Keratinocyte (primary cell): ENCODE measurements around the gene MAN1C1. TPM values are rescaled to one million over a fixed set of nuclear protein-coding genes. Genes with fewer than 3 reads are reported as not detected.

Experiments used
- DNase-seq: peaks from one replicate; pipeline ENCODE4 v3.0.0-alpha.2; 2011; ENCODE audit warnings: low read depth, missing footprints, low spot score
- FAIRE-seq: peaks from 2 replicates; lab custom pipeline; 2011; peaks lifted over from hg19 to GRCh38; lab: Jason Lieb, UNC
- H2AFZ ChIP-seq: 2 replicates; pipeline ENCODE4 v1.6.0; 2012; ENCODE audit warnings: low read length, control low read depth, inconsistent platforms; ENCODE audit not compliant: control insufficient read depth
- H3K27ac ChIP-seq: 2 replicates; pipeline ENCODE4 v1.5.1; 2011; ENCODE audit warnings: low read length; ENCODE audit not compliant: control insufficient read depth, insufficient read depth
- H3K27me3 ChIP-seq: 3 replicates; pipeline ENCODE4 v1.6.0; 2011; ENCODE audit warnings: low read length; ENCODE audit not compliant: control insufficient read depth, insufficient read depth; ENCODE audit errors: extremely low read depth
- H3K36me3 ChIP-seq, 2 experiments: 2 replicates in 1 of 2; 3 replicates in 1 of 2; pipeline ENCODE4 v1.5.1; 2011; ENCODE audit warnings: low read length in 2 of 2, mild to moderate bottlenecking in 1 of 2; ENCODE audit not compliant: control insufficient read depth in 2 of 2, insufficient read depth in 2 of 2; ENCODE audit errors: extremely low read depth in 1 of 2
- H3K4me1 ChIP-seq: 3 replicates; pipeline ENCODE4 v1.5.1; 2011; ENCODE audit warnings: low read length; ENCODE audit not compliant: control insufficient read depth, insufficient read depth; ENCODE audit errors: extremely low read depth
- H3K4me2 ChIP-seq: 3 replicates; pipeline ENCODE4 v1.6.0; 2011; ENCODE audit warnings: low read depth, low read length; ENCODE audit not compliant: control insufficient read depth, insufficient read depth; ENCODE audit errors: extremely low read depth
- H3K4me3 ChIP-seq, 3 experiments: fragments of 200-600 bp in 1 of 3; sonication (generic) in 1 of 3; 2 replicates in 2 of 3; 3 replicates in 1 of 3; pipeline ENCODE4 v1.5.1; 2011 to 2016; ENCODE audit warnings: low read length in 3 of 3, mild to moderate bottlenecking in 3 of 3, control low read depth in 2 of 3, inconsistent platforms in 1 of 3, low read depth in 1 of 3, mixed read lengths in 1 of 3, mixed run types in 1 of 3, moderate library complexity in 1 of 3; ENCODE audit not compliant: control insufficient read depth in 2 of 3, insufficient read depth in 2 of 3; ENCODE audit errors: extremely low read depth in 1 of 3
- H3K79me2 ChIP-seq: 2 replicates; pipeline ENCODE4 v1.6.0; 2012; ENCODE audit warnings: low read length; ENCODE audit not compliant: control insufficient read depth, insufficient read depth
- H3K9ac ChIP-seq: 3 replicates; pipeline ENCODE4 v1.6.0; 2011; ENCODE audit warnings: low read length; ENCODE audit not compliant: control insufficient read depth, insufficient read depth; ENCODE audit errors: extremely low read depth
- H3K9me1 ChIP-seq: 3 replicates; pipeline ENCODE4 v1.6.0; 2011; ENCODE audit warnings: low read length; ENCODE audit not compliant: control insufficient read depth, insufficient read depth; ENCODE audit errors: extremely low read depth
- H3K9me3 ChIP-seq: 2 replicates; pipeline ENCODE4 v1.5.1; 2012; ENCODE audit warnings: low read depth, low read length; ENCODE audit not compliant: control insufficient read depth
- H4K20me1 ChIP-seq: 3 replicates; pipeline ENCODE4 v1.6.0; 2011; ENCODE audit warnings: low read length; ENCODE audit not compliant: control insufficient read depth, insufficient read depth; ENCODE audit errors: extremely low read depth
- EZH2 ChIP-seq: IDR thresholded peaks from one replicate; pipeline ENCODE4 v1.6.1; 2012; ENCODE audit warnings: inconsistent platforms, mild to moderate bottlenecking, low read length, moderate library complexity
- dilution Hi-C: fragments of 300-500 bp; cut with MboI; formaldehyde crosslinking; loops from one replicate; pipeline ENCODE4 v1.7.0; 2020; ENCODE audit warnings: low sequenced_read_pairs; ENCODE audit not compliant: extremely low pct_ligation_motif_present
- polyA plus RNA-seq, 5 experiments: library from polyadenylated mRNA; depleted of rRNA in 3 of 5; stranded (reverse) in 3 of 5; stranded (forward) in 1 of 5; unstranded in 1 of 5; fragments of >200 nt; gene quantifications; 1 replicate in 1 of 5; 2 replicates in 3 of 5; 3 replicates in 1 of 5; pipeline versions ENCODE4 v1.2.1 to v1.2.3, GENCODE V29; 2011 to 2012; ENCODE audit warnings: missing spikeins in 2 of 5, low read depth in 1 of 5, low replicate concordance in 1 of 5
- TF ChIP-seq, protein P1 (sequence below), 3 experiments: IDR thresholded peaks in 1 of 3; conservative IDR thresholded peaks in 1 of 3; optimal IDR thresholded peaks in 1 of 3; 2 replicates in 2 of 3; 3 replicates in 1 of 3; pipeline versions ENCODE3 to v1.5.1; 2011; ENCODE audit warnings: low read length in 3 of 3, mild to moderate bottlenecking in 3 of 3, moderate library complexity in 2 of 3, control low read depth in 1 of 3, inconsistent platforms in 1 of 3; ENCODE audit not compliant: insufficient read depth in 2 of 3; ENCODE audit errors: extremely low read depth in 1 of 3

The MAN1C1 gene
- polyA plus RNA-seq, 1 donor (not counting 4 experiments of a cell fraction or from before 2014, with no cell fraction given) = 0.07 TPM

DNA sequence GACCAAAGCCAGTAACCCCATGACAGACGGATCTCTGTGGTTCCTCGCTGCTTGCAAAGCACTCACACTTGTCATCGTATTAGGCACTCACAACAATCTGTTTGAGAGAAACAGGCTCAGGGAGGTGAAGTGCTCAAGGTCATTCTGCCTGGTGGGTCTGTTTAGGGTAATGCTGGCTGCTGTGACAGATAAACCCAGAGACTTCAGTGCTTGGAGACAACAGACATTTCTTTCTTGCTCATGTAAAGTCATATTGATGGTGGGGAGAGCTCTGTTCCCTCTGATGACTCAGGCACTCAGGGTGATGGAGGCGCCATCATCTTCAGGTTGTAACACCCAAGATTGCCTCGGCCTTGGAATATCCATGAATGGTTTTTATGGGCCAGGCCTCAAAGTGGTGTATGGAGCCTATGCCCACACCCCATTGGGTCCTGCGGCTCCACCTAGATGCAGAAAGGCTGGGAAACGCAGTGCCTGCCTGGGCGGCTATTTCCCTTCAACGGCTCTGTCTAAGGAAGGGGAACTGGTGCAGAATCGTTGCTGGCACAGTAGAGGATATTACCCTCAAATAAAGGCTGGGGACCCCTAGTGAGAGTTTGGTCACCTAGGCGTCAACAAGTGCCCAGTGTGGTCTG is 111.8 kb downstream of the MAN1C1 start:
- H3K9ac ChIP-seq = no peak overlapping the region
- peaks cover 14% of the 10 kb centered on the region for H3K4me1 ChIP-seq
- H3K4me3 ChIP-seq = no peak overlapping the region
- no peak overlapping the region for H3K27ac ChIP-seq
- H3K36me3 ChIP-seq = no peaks in the 10 kb centered on the region
- no peaks in the 10 kb centered on the region for H3K9me1 ChIP-seq
- no peaks in the 10 kb centered on the region for H3K27me3 ChIP-seq
- no peak for DNase-seq
- H3K79me2 ChIP-seq = no peaks in the 10 kb centered on the region
- no peak for TF ChIP-seq EZH2
- TF ChIP-seq, protein P1, sequence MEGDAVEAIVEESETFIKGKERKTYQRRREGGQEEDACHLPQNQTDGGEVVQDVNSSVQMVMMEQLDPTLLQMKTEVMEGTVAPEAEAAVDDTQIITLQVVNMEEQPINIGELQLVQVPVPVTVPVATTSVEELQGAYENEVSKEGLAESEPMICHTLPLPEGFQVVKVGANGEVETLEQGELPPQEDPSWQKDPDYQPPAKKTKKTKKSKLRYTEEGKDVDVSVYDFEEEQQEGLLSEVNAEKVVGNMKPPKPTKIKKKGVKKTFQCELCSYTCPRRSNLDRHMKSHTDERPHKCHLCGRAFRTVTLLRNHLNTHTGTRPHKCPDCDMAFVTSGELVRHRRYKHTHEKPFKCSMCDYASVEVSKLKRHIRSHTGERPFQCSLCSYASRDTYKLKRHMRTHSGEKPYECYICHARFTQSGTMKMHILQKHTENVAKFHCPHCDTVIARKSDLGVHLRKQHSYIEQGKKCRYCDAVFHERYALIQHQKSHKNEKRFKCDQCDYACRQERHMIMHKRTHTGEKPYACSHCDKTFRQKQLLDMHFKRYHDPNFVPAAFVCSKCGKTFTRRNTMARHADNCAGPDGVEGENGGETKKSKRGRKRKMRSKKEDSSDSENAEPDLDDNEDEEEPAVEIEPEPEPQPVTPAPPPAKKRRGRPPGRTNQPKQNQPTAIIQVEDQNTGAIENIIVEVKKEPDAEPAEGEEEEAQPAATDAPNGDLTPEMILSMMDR (optimal IDR thresholded peaks at IDR 0.05 in 1 of 3, IDR thresholded peaks at IDR 0.05 in 1 of 3, conservative IDR thresholded peaks at IDR 0.05 in 1 of 3; ENCODE audit: extremely low read depth in 1 of 3, insufficient read depth in 2 of 3, low read length in 3 of 3) = no peak
- H4K20me1 ChIP-seq = no peaks in the 10 kb centered on the region
- H3K4me2 ChIP-seq = no peak overlapping the region
- dilution Hi-C loops = no loop called here
- no peak overlapping the region for H2AFZ ChIP-seq
- FAIRE-seq = no peak
- H3K9me3 ChIP-seq = no peaks in the 10 kb centered on the region

DNA sequence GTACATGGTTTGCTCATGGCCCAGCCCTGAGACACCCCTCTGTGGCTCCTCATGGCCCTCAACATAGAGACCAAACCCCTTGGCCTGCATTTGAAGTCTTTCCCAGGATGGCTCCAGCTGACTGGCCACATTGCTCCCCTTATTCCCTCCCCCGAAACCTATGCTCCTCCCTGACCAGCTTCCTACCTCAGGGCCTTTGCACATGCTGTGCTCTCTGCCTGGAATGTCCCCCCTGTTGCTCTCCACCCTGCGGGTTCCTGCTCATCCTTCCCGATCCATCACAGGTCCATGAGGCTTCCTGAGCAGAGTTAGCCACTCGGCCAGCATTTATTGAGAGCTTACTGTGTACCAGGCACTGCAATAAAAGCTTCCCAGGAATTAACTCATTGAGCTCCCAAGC is 112.5 kb downstream of the MAN1C1 start:
- Histone ChIP-seq H3K4me1 (peaks cover 10% of the 10 kb centered on the region), H3K9me1 (no peaks in the 10 kb centered on the region), H3K4me3 (no peak overlapping the region), H3K4me2 (no peak overlapping the region), H3K36me3 (no peaks in the 10 kb centered on the region), H3K27me3 (no peaks in the 10 kb centered on the region), H2AFZ (no peak overlapping the region), H3K9me3 (no peaks in the 10 kb centered on the region), H3K79me2 (no peaks in the 10 kb centered on the region), H3K9ac (no peak overlapping the region), H3K27ac (no peak overlapping the region), H4K20me1 (no peaks in the 10 kb centered on the region)
- FAIRE-seq (no peak), DNase-seq (no peak)
- dilution Hi-C loops = no loop called here
- TF ChIP-seq, protein P1 (optimal IDR thresholded peaks at IDR 0.05 in 1 of 3, IDR thresholded peaks at IDR 0.05 in 1 of 3, conservative IDR thresholded peaks at IDR 0.05 in 1 of 3; ENCODE audit: extremely low read depth in 1 of 3, insufficient read depth in 2 of 3, low read length in 3 of 3) = no peak
- no peak for TF ChIP-seq EZH2
